Suprapubic skin (tissue), 4 donors: ENCODE measurements around the gene ADAMTS2.

ENCODE experiments used
- CTCF ChIP-seq, 2 donors: fragments of 200-600 bp in 1 of 2; fragments of 450-650 bp in 1 of 2; sonication (generic) in 1 of 2; IDR thresholded peaks; one replicate each; pipeline ENCODE4 v1.5.1; 2016 to 2019; ENCODE audit warnings: antibody characterized with exemption in 2 of 2, mild to moderate bottlenecking in 1 of 2, moderate library complexity in 1 of 2
- POLR2A ChIP-seq, 2 donors: fragments of 450-650 bp; IDR thresholded peaks; one replicate each; pipeline ENCODE4 v1.6.1; 2017; ENCODE audit warnings: antibody characterized with exemption in 2 of 2, mild to moderate bottlenecking in 2 of 2, moderate library complexity in 2 of 2
- POLR2AphosphoS5 ChIP-seq, 3 donors: sonication (generic); formaldehyde crosslinking; IDR thresholded peaks; one replicate each; pipeline ENCODE4 v1.6.1; 2017; ENCODE audit warnings: antibody characterized with exemption in 3 of 3

- TF ChIP-seq CTCF (IDR thresholded peaks at IDR 0.05) = no peak
- TF ChIP-seq POLR2A (IDR thresholded peaks at IDR 0.05) = no peak
- no peak for TF ChIP-seq POLR2AphosphoS5 (IDR thresholded peaks at IDR 0.05)
Measured at GRCh38 chr5:179128976-179129375, 216.3 kb downstream of the ADAMTS2 start.
